ENCODE data around the gene CYP4F12. TPM values are rescaled to one million over a fixed set of nuclear protein-coding genes. Genes with fewer than 3 reads are reported as not detected.

Gene CYP4F12
- total and polyA plus RNA-seq, 2 experiments from 2014 or later: not detected

DNA sequence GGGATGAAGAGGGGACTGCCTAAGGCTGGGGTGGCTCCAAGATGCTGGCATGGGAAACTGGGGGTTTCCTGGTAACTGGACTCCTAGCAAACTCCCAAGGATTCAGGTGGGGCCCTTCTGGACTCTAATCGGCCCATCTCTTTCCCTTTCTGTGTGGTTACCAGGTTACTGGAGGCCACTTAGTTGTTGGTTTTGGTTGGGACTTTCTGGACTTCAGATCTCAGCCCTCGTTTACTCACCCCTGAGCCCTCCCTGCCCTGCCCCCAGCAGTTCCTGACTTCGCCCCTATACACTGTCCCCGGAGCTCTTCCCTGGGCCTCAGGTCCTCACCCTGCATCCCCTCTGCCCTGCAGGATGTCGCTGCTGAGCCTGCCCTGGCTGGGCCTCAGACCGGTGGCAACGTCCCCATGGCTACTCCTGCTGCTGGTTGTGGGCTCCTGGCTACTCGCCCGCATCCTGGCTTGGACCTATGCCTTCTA, 328 bp downstream of the CYP4F12 start (continued):
- TF ChIP-seq, protein P1, sequence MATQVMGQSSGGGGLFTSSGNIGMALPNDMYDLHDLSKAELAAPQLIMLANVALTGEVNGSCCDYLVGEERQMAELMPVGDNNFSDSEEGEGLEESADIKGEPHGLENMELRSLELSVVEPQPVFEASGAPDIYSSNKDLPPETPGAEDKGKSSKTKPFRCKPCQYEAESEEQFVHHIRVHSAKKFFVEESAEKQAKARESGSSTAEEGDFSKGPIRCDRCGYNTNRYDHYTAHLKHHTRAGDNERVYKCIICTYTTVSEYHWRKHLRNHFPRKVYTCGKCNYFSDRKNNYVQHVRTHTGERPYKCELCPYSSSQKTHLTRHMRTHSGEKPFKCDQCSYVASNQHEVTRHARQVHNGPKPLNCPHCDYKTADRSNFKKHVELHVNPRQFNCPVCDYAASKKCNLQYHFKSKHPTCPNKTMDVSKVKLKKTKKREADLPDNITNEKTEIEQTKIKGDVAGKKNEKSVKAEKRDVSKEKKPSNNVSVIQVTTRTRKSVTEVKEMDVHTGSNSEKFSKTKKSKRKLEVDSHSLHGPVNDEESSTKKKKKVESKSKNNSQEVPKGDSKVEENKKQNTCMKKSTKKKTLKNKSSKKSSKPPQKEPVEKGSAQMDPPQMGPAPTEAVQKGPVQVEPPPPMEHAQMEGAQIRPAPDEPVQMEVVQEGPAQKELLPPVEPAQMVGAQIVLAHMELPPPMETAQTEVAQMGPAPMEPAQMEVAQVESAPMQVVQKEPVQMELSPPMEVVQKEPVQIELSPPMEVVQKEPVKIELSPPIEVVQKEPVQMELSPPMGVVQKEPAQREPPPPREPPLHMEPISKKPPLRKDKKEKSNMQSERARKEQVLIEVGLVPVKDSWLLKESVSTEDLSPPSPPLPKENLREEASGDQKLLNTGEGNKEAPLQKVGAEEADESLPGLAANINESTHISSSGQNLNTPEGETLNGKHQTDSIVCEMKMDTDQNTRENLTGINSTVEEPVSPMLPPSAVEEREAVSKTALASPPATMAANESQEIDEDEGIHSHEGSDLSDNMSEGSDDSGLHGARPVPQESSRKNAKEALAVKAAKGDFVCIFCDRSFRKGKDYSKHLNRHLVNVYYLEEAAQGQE (IDR thresholded peaks at IDR 0.05; ENCODE audit: unreplicated experiment): no peak
- TF ChIP-seq POLR2AphosphoS5 (IDR thresholded peaks at IDR 0.05; ENCODE audit: low read depth) (no peak), ZNF331 (CRISPR knock-in tag; IDR thresholded peaks at IDR 0.05; ENCODE audit: low read depth) (no peak), ZNF114 (CRISPR knock-in tag; IDR thresholded peaks at IDR 0.05) (no peak), JUNB (IDR thresholded peaks at IDR 0.05; ENCODE audit: unreplicated experiment) (no peak), EZH2 (IDR thresholded peaks at IDR 0.05; ENCODE audit: low read depth, unreplicated experiment) (no peak), NANOG (IDR thresholded peaks at IDR 0.05; ENCODE audit: borderline replicate concordance) (no peak)
- TF ChIP-seq, protein P2, sequence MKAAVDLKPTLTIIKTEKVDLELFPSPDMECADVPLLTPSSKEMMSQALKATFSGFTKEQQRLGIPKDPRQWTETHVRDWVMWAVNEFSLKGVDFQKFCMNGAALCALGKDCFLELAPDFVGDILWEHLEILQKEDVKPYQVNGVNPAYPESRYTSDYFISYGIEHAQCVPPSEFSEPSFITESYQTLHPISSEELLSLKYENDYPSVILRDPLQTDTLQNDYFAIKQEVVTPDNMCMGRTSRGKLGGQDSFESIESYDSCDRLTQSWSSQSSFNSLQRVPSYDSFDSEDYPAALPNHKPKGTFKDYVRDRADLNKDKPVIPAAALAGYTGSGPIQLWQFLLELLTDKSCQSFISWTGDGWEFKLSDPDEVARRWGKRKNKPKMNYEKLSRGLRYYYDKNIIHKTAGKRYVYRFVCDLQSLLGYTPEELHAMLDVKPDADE (IDR thresholded peaks at IDR 0.05): no peak

DNA sequence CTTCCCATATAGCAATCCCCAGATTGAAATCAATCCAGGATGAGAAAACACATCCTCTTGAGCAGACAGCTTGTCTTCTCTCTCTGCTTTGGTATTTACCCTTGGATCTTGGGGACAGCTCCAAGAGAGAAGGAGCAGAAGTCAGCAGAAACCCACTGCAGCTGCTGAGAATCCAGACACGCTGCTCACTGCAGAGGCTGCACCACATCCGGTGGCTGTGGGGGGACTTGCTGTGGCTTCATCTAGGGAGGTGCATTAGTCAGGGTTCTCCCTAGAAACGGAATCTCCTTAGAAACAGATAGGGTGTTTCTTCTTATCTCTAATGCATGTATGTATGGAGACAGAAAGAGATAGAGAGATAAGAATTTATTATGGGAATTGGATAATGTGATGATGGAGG, 2.7 kb downstream of the CYP4F12 start:
- TF ChIP-seq, protein P1 (IDR thresholded peaks at IDR 0.05; ENCODE audit: unreplicated experiment): no peak
- TF ChIP-seq, protein P2 (IDR thresholded peaks at IDR 0.05): no peak
- Mint-ChIP-seq H3K4me1 (no peaks in the 10 kb centered on the region), H3K4me3 (no peak overlapping the region), H3K9me3 (peaks cover 60% of the 10 kb centered on the region), H3K27ac (no peak overlapping the region), H3K27me3 (ENCODE audit: insufficient read depth, low read depth, poor library complexity) (no peaks in the 10 kb centered on the region), H3K36me3 (ENCODE audit: low read depth) (peaks cover 34% of the 10 kb centered on the region)
- Histone ChIP-seq H3K27me3 (ENCODE audit: insufficient read depth) (no peaks in the 10 kb centered on the region), H2AFZ (no peak overlapping the region), H3F3A (replicated peaks; ENCODE audit: low read depth) (no peaks in the 10 kb centered on the region), H3K27ac (ENCODE audit: low read depth) (no peak overlapping the region), H3K4me2 (no peak overlapping the region), H4K20me1 (replicated peaks; ENCODE audit: insufficient read depth) (no peaks in the 10 kb centered on the region), H3K79me2 (replicated peaks; ENCODE audit: insufficient read depth) (no peaks in the 10 kb centered on the region), H3K9me2 (ENCODE audit: insufficient read depth) (no peaks in the 10 kb centered on the region), H3K4me1 (ENCODE audit: insufficient read depth) (no peaks in the 10 kb centered on the region), H3K36me3 (ENCODE audit: insufficient read depth) (no peaks in the 10 kb centered on the region; the same call in 1 of the 2 replicates), H3K4me3 (no peak overlapping the region)
- ATAC-seq (no peak), DNase-seq (ENCODE audit: low spot score) (no peak)
